ENCODE data around the gene CDC42BPA.

GRCh38 chr1:226954337-226954736, 364.0 kb downstream of the CDC42BPA start:
- TF ChIP-seq POLR2A (IDR thresholded peaks at IDR 0.05), result no peak
- TF ChIP-seq CTCF (IDR thresholded peaks at IDR 0.05), result no peak
- TF ChIP-seq POLR2AphosphoS5 (IDR thresholded peaks at IDR 0.05), result no peak
- no peak for TF ChIP-seq EP300 (IDR thresholded peaks at IDR 0.05)

All from stomach (tissue), 4 donors.